GM19455 (cell line): ENCODE measurements around the gene STPG3.

Experiments
- ATAC-seq: cut with Tn5 transposase; IDR thresholded peaks from one replicate; pipeline ENCODE4 v1.9.1; 2021; ENCODE audit not compliant: unreplicated experiment

The STPG3 gene

GRCh38 chr9:137251194-137251461 is at the start of gene STPG3:
STPG3 (plus strand) TSS chr9:137251286; CDS start chr9:137251287, 1 bp downstream.
- ATAC-seq = no peak

GRCh38 chr9:137202966-137203365 is 48.1 kb upstream of the STPG3 start:
- no peak for ATAC-seq

DNA sequence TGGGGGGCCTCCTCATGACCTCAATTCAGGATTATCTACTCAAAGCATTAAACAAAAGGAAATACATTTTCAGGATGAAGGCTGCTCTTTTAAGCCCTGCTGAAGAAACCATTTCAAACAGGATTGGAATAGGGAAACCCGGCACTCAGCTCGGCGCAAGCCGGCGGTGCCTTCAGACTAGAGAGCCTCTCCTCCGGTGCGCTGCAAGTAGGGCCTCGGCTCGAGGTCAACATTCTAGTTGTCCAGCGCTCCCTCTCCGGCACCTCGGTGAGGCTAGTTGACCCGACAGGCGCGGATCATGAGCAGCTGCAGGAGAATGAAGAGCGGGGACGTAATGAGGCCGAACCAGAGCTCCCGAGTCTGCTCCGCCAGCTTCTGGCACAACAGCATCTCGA is 46.4 kb upstream of the STPG3 start:
- no peak for ATAC-seq

GRCh38 chr9:137205126-137206069 is 45.7 kb upstream of the STPG3 start, which contains the start of the genes NDOR1 and TMEM203:
NDOR1 (plus strand) TSS chr9:137205700; CDS start chr9:137205778, 78 bp downstream.
TMEM203 (minus strand) TSS chr9:137205648; CDS start chr9:137205414, 234 bp downstream.
- peak; percentile 31 for ATAC-seq

DNA sequence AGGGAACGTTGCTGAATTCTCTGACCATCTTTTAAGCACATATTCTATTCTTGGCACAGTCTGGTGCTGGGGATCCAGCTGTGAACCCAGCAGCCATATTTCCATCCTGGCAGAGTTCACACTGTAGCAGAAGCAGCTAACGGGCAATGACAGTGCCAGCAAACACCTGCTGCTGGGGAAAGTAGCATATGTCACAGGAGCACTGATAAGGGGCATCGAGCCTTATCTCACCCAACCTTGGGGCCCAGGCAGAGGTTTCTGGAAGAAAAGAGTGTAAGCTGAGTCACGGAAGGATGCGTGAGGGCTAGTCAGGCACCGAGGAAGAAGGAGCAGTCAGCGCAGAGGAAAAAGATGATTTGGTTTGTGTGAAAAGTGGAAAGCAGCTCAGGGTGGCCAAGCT is 44.5 kb upstream of the STPG3 start:
- ATAC-seq = no peak

- ATAC-seq = no peak
Observed at GRCh38 chr9:137211532-137211931, 39.6 kb upstream of the STPG3 start.

DNA sequence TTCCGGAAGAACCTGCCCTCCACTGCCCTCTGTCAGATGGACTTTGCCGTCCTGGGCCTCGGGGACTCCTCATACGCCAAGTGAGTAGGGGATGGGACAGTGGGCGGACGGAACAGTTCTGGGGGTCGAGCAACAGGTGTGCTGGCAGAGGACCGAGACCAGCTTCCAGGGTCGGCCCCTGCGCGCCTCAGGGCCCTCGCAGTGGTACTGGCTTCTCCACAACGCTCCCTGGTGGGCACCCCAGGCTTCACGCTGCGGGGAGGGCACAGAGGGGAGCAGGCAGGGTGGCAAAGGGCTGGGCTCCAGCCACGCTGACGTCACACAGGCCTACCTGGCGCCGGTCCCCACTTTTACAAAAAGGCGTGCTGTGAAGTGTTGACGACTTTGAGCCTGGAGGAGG is 38.6 kb upstream of the STPG3 start:
- no peak for ATAC-seq

GRCh38 chr9:137213160-137214060 is 37.7 kb upstream of the STPG3 start:
- ATAC-seq = no peak

GRCh38 chr9:137214620-137215019 is 36.5 kb upstream of the STPG3 start:
- no peak for ATAC-seq

DNA sequence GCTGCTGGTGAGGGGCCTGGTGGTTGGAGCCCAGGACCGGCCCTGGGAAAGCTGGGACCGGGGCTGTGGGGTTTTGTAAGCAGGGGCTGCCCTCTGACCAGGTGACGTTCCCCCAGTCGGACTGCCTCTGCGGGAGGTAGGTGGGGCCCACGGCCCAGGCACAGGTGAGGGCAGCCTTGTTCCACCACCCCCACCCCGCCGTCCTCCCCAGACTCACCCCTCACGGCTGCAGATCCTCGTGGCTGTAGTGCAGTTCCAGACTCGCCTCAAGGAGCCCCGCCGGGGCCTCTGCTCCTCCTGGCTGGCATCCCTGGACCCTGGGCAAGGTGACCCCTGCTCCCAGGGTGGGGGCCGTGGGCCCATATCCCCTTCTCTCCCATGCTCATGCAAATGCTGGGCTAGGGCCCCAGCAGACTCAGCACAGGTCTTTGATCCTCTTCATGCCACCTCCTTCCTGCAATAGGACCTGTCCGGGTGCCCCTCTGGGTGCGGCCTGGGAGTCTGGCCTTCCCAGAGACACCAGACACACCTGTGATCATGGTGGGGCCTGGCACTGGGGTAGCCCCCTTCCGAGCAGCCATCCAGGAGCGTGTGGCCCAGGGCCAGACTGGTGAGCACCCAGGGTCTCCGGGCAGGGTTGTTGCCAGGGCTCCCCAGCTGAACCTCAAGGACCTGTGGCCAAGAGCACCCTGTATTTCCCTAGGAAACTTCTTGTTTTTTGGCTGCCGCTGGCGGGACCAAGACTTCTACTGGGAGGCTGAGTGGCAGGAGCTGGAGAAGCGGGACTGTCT is 35.7 kb upstream of the STPG3 start:
- ATAC-seq = no peak

- no peak for ATAC-seq
Observed at GRCh38 chr9:137216188-137216965, 34.7 kb upstream of the STPG3 start.

- no peak for ATAC-seq
Observed at GRCh38 chr9:137217276-137218211, 33.5 kb upstream of the STPG3 start.

DNA sequence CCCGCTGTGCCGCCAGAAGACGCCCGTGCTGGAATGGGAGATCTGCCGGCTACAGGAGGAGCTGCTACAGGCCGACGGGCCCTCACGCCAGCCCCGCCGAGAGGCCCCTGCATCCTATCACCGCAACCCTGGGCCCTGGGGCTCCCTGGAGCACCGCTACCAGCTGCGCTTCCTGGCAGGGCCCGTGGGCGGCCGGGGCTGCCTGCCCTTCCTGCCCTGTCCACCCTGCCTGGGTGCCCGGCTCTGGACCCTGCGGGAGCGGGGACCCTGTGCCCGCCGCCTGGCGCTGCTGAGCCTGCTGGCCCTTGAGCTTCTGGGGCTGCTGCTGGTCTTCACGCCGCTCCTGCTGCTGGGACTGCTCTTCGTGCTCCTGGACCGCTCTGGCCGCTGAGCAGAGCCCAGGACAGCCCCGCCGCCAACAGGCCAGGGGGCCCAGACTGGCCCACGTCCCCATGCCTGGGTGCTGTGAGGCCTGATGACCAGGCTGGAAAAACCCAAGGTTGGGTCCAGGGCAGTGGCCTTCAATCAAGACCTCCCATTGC is 32.8 kb upstream of the STPG3 start:
- ATAC-seq = no peak

- ATAC-seq = no peak
Observed at GRCh38 chr9:137218754-137219271, 32.3 kb upstream of the STPG3 start.

DNA sequence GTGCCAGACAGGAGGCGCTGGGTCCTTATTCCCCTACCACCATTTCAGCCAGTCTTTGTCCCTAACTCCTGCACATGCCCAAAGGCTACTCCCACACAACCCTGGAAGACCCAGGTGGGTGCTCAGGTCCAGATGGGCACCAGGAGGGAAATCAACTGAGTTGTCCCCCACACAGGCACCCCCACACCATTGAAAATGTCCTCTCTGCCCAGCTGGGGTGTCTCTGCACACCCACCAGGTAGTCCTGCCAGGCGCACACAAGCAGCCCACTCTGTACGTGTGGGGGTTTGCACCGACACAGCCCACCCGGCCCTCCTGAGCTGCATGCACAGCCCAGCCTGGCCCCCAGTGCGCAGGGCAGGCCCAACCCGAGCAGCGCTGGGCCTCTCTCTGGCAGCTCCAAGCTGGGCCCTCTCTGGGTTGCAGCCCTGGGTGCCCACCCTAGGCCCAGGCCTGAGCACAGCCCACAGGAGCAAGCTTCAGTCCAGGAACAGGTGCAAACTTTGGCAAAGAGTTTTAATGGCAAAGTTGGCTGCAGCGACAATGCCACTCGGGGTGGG is 31.2 kb upstream of the STPG3 start:
- ATAC-seq = no peak

GRCh38 chr9:137220317-137221094 is 30.6 kb upstream of the STPG3 start:
- ATAC-seq = no peak

DNA sequence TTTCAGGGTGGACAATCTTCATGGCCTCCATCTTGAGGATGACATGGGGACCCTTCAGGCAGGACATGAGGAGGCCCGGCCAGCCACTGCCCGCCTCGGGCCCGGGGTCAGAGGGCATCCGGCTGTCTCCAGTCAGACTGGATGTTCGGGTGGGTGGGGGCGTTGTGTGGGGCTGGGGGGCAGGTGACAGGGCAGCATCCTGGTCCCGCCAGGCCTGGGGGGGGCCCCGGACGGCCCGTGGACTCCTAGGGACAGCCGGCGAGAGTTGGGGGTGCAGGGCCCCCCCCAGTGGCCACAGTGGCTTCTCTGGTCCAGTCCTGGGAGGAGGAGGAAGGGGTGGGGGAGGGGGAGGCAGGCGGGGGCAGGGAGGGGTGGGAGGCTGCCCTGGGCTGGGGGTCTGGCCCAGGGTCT is 30.0 kb upstream of the STPG3 start:
- no peak for ATAC-seq
